NCI-H1092 (cell line): Measurements from ENCODE around the gene RAB20.
"Not testable (repeated sequence)": the region's sequence is repeated elsewhere in the genome, so short reads cannot be mapped to it uniquely, and the experiment has no call there.

Source experiments
- DNase-seq: peaks from one replicate; lab custom pipeline; 2025; lab: John Stamatoyannopoulos, UW

The RAB20 gene

DNA sequence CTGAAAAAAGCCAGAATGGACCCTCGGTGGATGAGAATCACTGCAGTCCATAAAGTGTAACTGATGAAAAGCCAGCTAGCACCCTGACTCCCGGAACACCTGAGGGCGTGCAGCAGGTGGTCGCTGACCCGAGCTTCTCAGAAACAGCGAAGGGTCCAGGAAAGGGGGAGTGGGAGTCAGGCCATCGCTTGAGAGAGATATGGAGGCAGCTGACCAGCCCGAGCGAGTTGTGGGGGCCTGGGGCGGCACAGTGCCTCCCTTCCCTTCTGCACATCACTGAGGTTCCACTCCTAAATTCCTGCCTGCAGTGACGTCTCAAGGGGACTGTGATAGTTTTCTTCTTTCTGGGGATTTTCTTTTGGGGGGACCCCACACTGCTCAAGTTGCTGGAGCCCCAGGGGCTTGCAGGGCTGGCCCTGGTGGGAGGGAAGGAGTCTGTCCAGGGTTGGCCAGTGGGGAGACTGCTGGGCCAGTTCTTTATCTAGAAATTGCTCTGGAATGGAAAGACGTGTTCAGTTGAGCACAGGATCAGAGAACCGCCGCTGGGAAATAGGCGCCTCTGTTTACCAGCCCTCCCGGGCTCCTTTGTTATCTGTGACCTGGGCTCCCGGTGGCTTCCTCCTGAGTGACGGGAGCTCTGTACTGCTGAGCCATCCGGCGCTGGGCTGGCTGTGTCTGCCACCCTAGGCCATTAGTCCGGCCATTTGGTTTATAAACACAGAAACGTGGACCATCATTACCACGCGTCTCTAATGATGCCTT lies 71.3 kb downstream of the RAB20 start:
- no peak for DNase-seq

DNA sequence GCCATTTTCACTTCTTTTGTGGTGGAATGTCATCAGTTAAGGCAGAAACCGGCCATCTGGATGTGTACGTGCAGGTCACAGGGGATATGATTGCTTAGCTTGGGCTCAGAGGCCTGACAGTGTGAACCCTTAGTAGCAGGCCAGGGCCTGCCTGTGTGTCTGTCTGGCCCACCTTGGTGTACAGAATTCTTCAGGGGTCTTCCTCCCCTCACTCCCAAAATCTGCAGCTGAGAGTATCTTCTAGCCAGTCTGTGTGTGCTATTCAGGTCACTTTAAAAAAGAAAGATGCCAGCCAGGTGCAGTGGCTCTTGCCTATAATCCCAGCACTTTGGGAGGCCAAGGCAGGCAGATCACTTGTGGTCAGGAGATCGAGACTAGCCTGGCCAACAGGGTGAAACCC lies 74.6 kb downstream of the RAB20 start:
- DNase-seq: not testable (repeated sequence)

DNA sequence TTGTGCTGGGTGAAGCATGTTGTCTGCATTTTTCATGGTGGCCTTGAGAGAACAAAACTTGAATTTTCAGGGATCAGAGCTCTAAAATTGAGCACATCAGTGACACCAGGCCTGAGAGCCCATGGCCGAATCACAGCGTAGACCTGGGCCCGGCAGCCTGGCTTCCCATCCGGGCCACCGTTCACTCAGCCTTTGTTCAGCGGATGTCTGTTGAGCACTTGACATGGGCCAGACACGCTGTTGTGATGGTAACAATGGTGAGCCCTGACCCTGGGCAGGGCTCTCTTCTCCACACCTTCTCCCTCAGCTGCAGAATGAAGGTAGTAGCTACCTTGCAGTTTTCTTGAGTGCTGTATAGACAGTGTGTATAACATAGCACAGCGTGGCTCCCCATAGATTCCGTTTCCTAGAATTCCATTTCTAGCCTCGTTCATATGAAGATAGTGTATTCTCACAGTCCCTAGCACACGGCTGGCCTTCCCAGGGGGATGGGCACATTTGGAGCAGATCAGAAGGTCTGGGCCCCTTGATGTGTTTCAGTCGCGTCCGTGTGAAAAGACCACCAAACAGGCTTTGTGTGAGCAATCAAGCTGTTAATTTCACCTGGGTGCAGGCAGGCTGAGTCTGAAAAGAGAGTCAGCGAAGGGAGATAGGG lies 75.3 kb downstream of the RAB20 start:
- DNase-seq: no peak

DNA sequence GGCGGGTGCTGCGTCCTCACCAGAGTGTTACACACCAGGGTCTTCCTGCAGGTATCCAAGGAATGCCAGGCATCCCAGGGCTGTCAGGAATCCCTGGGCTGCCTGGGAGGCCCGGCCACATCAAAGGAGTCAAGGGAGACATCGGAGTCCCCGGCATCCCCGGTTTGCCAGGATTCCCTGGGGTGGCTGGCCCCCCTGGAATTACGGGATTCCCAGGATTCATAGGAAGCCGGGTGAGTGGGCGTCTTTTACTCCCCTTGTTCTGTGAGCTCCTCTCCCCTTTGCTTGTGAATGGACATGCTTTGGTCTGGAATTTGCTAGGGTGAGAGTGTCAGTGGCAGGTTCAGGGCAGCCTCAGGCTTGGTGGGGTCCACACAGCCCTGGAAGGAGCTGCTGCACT lies 75.9 kb downstream of the RAB20 start:
- DNase-seq: no peak

DNA sequence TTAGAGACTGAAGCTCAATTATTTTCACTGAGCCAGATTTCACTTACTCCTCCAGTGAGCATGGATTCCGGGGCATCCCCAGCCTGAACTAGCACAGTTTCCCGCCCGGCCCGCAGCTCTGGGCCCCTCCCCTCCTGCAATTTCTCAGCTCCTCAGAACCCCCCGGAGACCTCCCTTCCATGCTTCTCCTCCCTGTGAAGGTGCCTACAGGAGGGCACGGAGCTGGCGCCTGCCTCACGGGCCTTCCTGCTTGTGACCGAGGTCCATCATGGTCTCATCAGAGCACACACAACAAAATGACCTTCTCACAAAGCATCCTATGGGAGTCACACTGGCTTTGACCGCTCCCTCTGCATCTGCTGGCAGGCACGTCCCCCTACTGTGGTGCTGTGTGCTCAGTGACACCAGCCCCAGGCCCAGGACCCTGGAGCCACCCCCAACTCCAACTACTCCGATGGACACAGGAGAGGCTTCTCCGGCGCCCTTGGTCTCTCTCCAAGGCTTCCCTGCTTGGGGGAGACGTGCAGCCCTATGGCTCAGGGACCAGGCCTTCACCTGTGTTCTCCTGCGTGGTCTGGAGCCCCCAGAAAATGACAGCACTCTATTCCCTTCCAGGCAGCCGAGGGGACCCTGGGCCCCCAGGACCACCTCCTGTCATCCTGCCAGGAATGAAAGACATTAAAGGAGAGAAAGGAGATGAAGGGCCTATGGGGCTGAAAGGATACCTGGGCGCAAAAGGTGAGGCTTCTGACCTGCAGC lies 77.1 kb downstream of the RAB20 start:
- no peak for DNase-seq

DNA sequence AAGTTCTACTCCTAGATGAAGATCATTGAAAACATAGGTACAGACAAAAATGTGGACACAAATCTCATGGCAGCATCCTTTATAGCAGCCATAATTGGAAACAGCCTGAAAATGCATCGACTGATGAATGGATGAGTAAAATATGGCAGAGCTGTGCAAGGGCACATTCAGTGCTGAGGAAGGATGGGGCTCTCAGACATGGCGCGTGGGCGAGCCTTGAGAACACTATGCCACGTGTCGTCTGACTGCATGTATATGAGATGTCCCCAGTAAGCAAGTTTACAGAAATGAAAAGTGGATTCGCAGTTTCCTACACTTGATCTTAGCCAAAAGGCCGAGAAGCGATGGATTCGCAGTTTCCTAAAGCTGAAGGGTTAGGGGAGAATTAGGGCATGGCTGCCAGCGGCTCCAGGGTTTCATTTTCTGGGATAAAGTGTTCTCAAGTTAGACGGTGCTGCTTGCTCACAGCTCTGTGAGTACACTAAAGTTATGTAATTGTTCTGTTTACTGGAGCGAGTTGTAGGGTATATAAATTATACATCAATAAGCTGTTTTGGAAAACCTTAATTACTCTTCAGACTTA lies 78.0 kb downstream of the RAB20 start:
- no peak for DNase-seq

DNA sequence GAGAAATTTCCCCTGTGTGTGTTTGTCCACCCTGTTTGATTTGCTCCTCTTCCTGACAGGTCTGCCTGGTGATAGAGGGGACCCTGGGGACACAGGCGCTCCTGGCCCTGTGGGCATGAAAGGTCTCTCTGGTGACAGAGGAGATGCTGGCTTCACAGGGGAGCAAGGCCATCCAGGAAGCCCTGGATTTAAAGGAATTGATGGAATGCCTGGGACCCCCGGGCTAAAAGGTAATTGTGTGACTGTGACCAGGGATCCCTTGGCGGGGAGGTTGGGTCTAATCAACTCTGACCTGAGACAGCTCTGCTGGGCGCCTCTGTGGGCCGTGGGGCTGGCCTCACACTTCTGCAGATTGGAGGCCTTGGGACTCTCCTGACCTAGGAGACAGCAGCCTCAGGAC lies 81.4 kb downstream of the RAB20 start:
- DNase-seq: no peak

DNA sequence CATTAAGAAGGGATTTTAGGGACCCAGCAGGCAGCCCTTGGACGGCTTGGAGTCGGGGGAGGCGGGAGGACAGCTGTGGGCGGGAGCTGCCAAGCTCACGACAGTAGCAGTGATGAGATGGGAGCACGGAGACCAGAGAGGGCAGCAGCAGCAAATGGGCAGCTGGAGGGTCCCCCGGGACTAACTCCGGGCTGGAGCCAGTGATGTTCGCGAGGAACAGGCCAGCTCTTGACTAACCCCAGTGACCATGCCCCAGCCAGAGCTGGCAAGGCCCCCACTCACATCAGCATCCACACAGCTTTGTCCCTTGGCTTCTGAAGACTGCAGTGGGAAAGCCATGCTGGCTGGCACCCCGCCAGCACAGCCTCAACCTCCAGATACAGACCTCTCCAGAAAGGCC lies 81.9 kb downstream of the RAB20 start:
- DNase-seq: no peak

DNA sequence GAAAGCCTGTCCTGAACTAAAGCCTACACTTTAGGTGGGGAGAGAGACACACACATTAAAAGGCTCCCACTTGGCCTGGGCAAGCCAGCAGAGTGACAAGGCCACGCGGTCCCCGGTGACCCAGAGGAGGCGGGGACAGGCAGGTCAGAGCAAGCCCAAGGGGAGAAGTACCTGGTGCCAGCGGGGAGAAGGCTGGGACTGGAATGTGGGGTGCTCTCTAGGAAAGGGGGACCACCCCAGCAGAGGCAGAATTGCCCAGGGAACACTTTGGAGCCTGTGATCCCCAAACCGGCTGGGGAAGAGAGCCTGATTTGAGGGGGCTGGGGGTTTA lies 82.3 kb downstream of the RAB20 start:
- DNase-seq: no peak

DNA sequence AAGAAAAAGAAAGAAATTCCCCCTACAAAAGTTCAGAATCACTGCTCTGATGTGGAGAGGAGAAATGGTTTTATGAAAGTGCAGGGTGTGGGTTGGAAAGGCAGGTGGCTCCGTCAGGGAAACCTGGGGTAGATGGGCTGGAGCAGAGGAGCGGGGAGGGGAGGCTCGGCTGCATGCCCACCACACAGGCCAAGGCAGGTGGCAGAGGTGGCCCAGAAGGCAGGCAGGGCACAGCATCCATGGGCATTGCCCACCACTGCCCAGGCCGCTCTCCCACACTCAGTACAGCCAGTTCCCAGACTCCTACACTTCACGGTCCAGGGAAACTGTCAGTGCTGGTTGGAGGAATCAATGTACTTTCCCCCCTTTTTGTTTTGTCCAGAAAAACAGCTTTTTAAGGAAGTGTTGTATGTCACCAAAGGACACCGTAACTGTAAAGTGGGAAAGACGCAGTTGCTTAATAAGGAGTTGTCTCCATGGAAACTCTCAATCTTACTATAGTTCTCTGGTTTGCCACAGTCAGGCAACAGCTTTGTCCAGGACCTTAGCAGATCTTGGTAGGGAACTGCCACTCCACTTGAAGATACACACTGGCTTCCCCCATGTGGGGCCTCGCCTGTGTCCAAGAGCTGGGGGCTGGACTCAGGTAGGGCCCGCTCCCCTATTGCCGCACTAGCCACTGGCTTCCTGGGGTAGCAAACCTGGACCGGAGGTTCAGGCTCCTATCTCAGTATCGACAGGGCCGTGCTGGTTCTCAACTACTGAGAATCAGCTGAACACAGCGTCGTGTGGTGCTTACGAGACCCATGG lies 82.9 kb downstream of the RAB20 start:
- DNase-seq: no peak

DNA sequence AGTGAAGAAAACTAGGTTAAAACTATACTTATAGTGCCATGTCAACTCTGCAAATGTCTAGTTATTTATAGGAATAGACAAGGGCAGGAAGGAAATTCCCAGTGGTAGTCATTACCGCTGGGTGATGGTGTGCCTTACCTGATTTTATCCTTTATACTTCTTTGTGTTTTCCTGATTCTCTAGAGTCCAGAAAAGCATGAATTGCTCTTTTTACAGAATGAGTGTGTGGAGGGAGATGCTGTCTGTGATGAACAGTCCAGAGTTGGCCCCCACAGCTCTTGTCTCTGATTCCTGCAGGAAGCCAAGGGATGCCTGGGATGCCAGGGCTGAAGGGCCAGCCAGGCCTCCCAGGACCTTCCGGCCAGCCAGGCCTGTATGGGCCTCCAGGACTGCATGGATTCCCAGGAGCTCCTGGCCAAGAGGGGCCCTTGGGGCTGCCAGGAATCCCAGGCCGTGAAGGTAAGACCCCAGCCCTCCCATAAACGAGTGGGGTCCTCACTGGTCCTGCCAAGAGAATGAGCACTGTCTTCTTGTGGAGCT lies 83.7 kb downstream of the RAB20 start:
- no peak for DNase-seq

DNA sequence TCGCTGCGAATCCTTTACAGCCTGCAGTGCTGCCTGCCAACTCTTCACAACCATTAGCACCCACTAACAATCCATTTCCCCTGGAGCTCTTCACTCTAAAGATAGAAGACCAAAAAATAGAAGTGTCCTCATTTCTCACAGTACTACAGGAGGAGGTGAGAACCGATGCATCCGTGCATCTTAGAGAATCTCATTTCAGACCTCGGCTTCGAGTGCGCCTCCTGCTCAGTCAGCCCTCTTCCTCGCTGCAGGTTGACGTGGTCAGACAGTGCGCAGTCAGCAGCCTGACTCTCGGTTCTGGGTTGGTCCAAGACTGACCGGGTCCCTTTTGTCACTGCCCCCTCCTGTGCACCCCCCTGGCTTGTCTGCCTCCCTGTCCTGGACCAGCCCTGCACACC lies 85.3 kb downstream of the RAB20 start:
- no peak for DNase-seq

DNA sequence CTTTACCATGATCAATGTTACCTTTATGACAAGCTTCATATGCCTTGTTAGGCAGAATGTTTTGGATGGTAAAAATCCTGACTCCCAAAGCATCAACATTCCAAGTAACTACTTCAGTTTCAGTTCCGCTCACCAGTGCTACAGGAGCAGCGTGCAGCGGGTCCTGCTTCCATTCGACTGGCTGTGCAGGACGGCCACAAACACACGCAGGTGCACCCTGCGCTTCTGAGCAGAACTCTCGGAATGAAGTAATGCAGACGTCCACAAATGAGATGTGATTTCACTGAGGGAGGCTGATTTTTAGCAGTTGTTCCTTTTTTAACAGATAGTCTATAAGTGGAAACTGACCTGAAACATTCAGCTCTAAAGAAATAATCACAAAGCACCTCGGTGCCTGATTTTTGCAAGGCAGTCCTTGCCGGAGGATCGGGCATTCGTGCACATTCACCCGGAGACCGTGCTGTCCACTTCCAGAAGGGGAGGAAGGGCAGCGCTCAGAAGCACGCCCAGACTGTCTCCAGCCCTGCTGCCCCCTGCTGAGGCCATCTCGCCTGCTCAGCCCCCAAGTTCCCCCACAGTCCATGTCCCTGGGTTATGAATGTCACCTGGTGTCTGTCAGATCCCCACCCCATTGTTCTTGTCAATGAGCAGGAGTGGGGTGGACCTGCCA lies 85.8 kb downstream of the RAB20 start:
- DNase-seq: no peak

DNA sequence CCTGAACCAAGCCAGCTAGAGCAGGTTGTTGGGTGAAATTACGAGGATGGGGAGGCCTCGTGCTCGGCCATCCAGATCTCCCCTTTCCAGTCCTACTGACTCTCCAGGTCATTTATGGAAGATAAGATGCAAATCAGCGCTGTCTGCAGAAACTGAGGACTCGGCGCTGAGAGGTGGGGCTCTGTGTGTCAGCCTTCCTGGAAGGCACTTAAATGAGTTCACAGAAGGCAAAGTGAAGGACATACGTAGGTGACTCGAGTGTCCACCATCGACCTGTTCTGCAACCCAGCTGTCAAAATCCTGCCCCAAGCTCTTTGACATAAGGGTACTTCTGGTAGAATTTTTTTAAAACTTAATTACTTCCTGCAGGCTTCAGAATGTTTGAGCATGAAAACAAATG lies 86.4 kb downstream of the RAB20 start:
- no peak for DNase-seq

DNA sequence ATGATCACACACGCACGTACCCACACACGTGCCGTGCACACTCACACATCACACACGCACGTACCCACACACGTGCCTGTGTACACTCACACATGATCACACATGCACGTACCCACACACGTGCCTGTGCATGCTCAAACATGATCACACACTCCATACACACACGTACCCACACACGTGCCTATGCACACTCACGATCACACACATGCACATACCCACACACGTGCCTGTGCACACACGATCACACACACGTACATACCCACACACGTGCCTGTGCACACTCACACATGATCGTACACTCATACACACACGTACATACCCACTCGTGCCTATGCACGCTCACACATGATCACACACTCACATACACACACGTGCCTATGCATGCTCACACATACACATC lies 86.8 kb downstream of the RAB20 start:
- DNase-seq: no peak
